HCT116 (cell line): ENCODE measurements around the gene APOBEC3F. TPM values are rescaled to one million over a fixed set of nuclear protein-coding genes. Genes with fewer than 3 reads are reported as not detected.
"Not testable (repeated sequence)": the region's sequence is repeated elsewhere in the genome, so short reads cannot be mapped to it uniquely, and the experiment has no call there.

Experiments used
- ATAC-seq: fragments of 200-7000 bp; cut with Tn5 transposase; 2 replicates; pipeline ENCODE4 v1.9.1; 2020; ENCODE audit warnings: mild to moderate bottlenecking, moderate library complexity
- BruUV-seq: library from RNA; stranded (reverse); fragments of 400-500 nt; replicated peaks from 2 replicates; lab custom pipeline; 2021; lab: Mats Ljungman, UMichigan
- CTCF ChIA-PET: fragments of 300-600 bp; sonication (Branson Sonifier 250); formaldehyde crosslinking; loops from one replicate; lab custom pipeline; 2021; ENCODE audit warnings: antibody characterized with exemption; lab: Charles Lee
- POLR2A ChIA-PET: fragments of 300-600, 350-600 bp; sonication (Branson Sonifier 250); formaldehyde crosslinking; loops from one replicate; lab custom pipeline; 2021; ENCODE audit warnings: antibody characterized with exemption; lab: Charles Lee
- RAD21 ChIA-PET, 2 experiments: fragments of 300-600 bp; sonication (Branson Sonifier 250); formaldehyde crosslinking; loops; one replicate each; lab custom pipeline; 2023; ENCODE audit warnings: low total read pairs in 2 of 2; ENCODE audit not compliant: uncharacterized antibody in 2 of 2, unreplicated experiment in 2 of 2, low non-redundant PET in 1 of 2; lab: Charles Lee
- DNase-seq: peaks from one replicate; pipeline ENCODE4 v3.0.0-alpha.2; 2010; ENCODE audit warnings: low read depth, low spot score
- H2AFZ ChIP-seq: fragments of 200-600 bp; shearing (Covaris generic), sonication (generic); 2 replicates; pipeline ENCODE4 v1.6.1; 2017; ENCODE audit warnings: low read depth, mixed run types, mixed read lengths, antibody characterized with exemption, low read length; ENCODE audit not compliant: poor library complexity, severe bottlenecking
- H3K27ac ChIP-seq: 2 replicates; pipeline ENCODE4 v1.5.1; 2012; ENCODE audit warnings: low read depth, low read length
- H3K27me3 ChIP-seq: fragments of 200-600 bp; sonication (generic); 2 replicates; pipeline ENCODE4 v1.6.1; 2016; ENCODE audit warnings: mixed run types, low read length, mixed read lengths; ENCODE audit not compliant: insufficient read depth
- H3K36me3 ChIP-seq, 2 experiments: fragments of 200-500 bp in 1 of 2; fragments of 200-600 bp in 1 of 2; sonication (Bioruptor generic) in 1 of 2; sonication (generic) in 1 of 2; 2 replicates each; pipeline versions ENCODE4 v1.5.1 to v1.6.1; 2014 to 2016; ENCODE audit warnings: low read length in 2 of 2, inconsistent platforms in 1 of 2, mixed read lengths in 1 of 2, mixed run types in 1 of 2; ENCODE audit not compliant: insufficient read depth in 2 of 2, control insufficient read depth in 1 of 2
- H3K4me1 ChIP-seq, 2 experiments: fragments of 200-600 bp in 1 of 2; sonication (generic) in 1 of 2; 2 replicates each; pipeline versions ENCODE4 v1.5.1 to v1.6.1; 2012 to 2017; ENCODE audit warnings: low read length in 2 of 2, inconsistent platforms in 1 of 2, mild to moderate bottlenecking in 1 of 2, mixed read lengths in 1 of 2, mixed run types in 1 of 2, moderate library complexity in 1 of 2; ENCODE audit not compliant: insufficient read depth in 2 of 2, control insufficient read depth in 1 of 2
- H3K4me2 ChIP-seq: fragments of 200-600 bp; sonication (generic); 2 replicates; pipeline ENCODE4 v1.6.1; 2017; ENCODE audit warnings: mixed run types, low read length, mixed read lengths
- H3K4me3 ChIP-seq, 2 experiments: fragments of 200-600 bp in 1 of 2; sonication (generic) in 1 of 2; replicated peaks in 1 of 2; 2 replicates each; pipeline ENCODE4 v1.5.1; 2011 to 2016; ENCODE audit warnings: low read length in 2 of 2, control low read depth in 1 of 2, low read depth in 1 of 2, mild to moderate bottlenecking in 1 of 2, mixed read lengths in 1 of 2, mixed run types in 1 of 2
- H3K79me2 ChIP-seq: fragments of 200-600 bp; sonication (generic); 2 replicates; pipeline ENCODE4 v1.6.1; 2017; ENCODE audit warnings: mild to moderate bottlenecking, mixed run types, low read length, moderate library complexity, mixed read lengths; ENCODE audit not compliant: insufficient read depth
- H3K9ac ChIP-seq: fragments of 200-600 bp; sonication (generic); 2 replicates; pipeline ENCODE4 v1.6.1; 2016; ENCODE audit warnings: low read length, mixed read lengths
- H3K9me2 ChIP-seq: fragments of 200-600 bp; sonication (generic), shearing (Covaris generic); 2 replicates; pipeline ENCODE4 v1.6.1; 2017; ENCODE audit warnings: mixed run types, mild to moderate bottlenecking, moderate library complexity; ENCODE audit not compliant: insufficient read depth
- H3K9me3 ChIP-seq, 2 experiments: fragments of 200-500 bp in 1 of 2; fragments of 200-600 bp in 1 of 2; sonication (Bioruptor generic) in 1 of 2; sonication (generic) in 1 of 2; 2 replicates each; pipeline ENCODE4 v1.6.1; 2014 to 2017; ENCODE audit warnings: low read length in 2 of 2, mixed read lengths in 2 of 2, inconsistent platforms in 1 of 2, low read depth in 1 of 2, mild to moderate bottlenecking in 1 of 2, mixed run types in 1 of 2, moderate library complexity in 1 of 2; ENCODE audit not compliant: control insufficient read depth in 1 of 2, insufficient read depth in 1 of 2
- H4K20me1 ChIP-seq: fragments of 200-600 bp; sonication (generic), shearing (Covaris generic); 2 replicates; pipeline ENCODE4 v1.6.1; 2017; ENCODE audit warnings: mixed run types, mild to moderate bottlenecking, moderate library complexity; ENCODE audit not compliant: insufficient read depth
- CBX3 ChIP-seq: IDR thresholded peaks from 2 replicates; pipeline ENCODE4 v1.6.1; 2012; ENCODE audit warnings: low read depth
- CEBPB ChIP-seq: IDR thresholded peaks from 2 replicates; pipeline ENCODE4 v1.6.1; 2012; ENCODE audit warnings: low read depth
- EZH2 ChIP-seq: fragments of 200-600 bp; sonication (generic); IDR thresholded peaks from 2 replicates; pipeline ENCODE4 v1.6.1; 2017; ENCODE audit warnings: antibody characterized with exemption, mixed run types
- POLR2A ChIP-seq: IDR thresholded peaks from 2 replicates; pipeline ENCODE4 v1.7.0; 2011; ENCODE audit warnings: borderline replicate concordance; ENCODE audit not compliant: insufficient read depth, insufficient read length; ENCODE audit errors: extremely low read depth
- POLR2AphosphoS5 ChIP-seq: IDR thresholded peaks from 2 replicates; pipeline ENCODE4 v1.6.1; 2011; ENCODE audit warnings: mild to moderate bottlenecking, low read depth, low read length, moderate library complexity
- RAD21 ChIP-seq: IDR thresholded peaks from 2 replicates; pipeline ENCODE4 v1.6.1; 2012; ENCODE audit warnings: low read depth, mild to moderate bottlenecking
- YY1 ChIP-seq: IDR thresholded peaks from 2 replicates; pipeline ENCODE4 v1.6.1; 2011; ENCODE audit warnings: low read length, low read depth, moderate library complexity, mild to moderate bottlenecking; ENCODE audit not compliant: insufficient replicate concordance; ENCODE audit errors: extremely low read depth
- ZFX ChIP-seq: fragments of 450-650 bp; IDR thresholded peaks from 2 replicates; pipeline ENCODE4 v1.6.1; 2017
- intact Hi-C: fragments of 100-400 bp; cut with micrococcal nuclease; formaldehyde crosslinking; loops from 2 replicates; pipeline ENCODE4 v1.10.0; 2022
- total RNA-seq: library from RNA; stranded (reverse); gene quantifications from one replicate; pipeline ENCODE4 v1.2.1, GENCODE V29; 2021; ENCODE audit not compliant: unreplicated experiment
- TF ChIP-seq, protein P1 (sequence below), 3 experiments: fragments of 200-600 bp in 1 of 3; sonication (generic) in 1 of 3; IDR thresholded peaks in 2 of 3; conservative IDR thresholded peaks in 1 of 3; 2 replicates each; pipeline ENCODE4 v1.5.1; 2012 to 2017; ENCODE audit warnings: low read depth in 2 of 3, low read length in 2 of 3, antibody characterized with exemption in 1 of 3, borderline replicate concordance in 1 of 3, control low read depth in 1 of 3, mild to moderate bottlenecking in 1 of 3, mixed read lengths in 1 of 3, mixed run types in 1 of 3, moderate library complexity in 1 of 3; ENCODE audit not compliant: insufficient read depth in 1 of 3

Gene APOBEC3F
- total RNA-seq, 1 experiment from 2014 or later: 11.1 TPM

DNA sequence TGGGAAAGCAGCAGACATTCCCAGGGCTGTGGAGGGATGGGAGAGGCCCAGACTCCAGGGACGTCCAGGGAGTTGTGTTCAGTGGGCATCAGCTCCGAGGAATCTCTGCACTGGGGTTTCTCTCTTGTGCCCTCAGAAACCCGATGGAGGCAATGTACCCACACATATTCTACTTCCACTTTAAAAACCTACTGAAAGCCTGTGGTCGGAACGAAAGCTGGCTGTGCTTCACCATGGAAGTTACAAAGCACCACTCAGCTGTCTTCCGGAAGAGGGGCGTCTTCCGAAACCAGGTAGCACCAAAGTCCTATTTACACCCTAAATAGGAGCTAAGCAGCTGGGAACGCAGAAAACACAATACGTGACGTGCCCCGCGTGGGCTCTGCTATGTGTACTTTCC is 11.4 kb upstream of the APOBEC3F start:
- no TSS peak for BruUV-seq
- no peaks in the 10 kb centered on the region for H4K20me1 ChIP-seq
- POLR2A ChIA-PET: no interaction called here
- H3K9ac ChIP-seq: no peak overlapping the region
- TF ChIP-seq CBX3 (no peak), ZFX (no peak), EZH2 (no peak), POLR2AphosphoS5 (no peak), CEBPB (no peak), POLR2A (no peak), YY1 (no peak)
- TF ChIP-seq, protein P1, sequence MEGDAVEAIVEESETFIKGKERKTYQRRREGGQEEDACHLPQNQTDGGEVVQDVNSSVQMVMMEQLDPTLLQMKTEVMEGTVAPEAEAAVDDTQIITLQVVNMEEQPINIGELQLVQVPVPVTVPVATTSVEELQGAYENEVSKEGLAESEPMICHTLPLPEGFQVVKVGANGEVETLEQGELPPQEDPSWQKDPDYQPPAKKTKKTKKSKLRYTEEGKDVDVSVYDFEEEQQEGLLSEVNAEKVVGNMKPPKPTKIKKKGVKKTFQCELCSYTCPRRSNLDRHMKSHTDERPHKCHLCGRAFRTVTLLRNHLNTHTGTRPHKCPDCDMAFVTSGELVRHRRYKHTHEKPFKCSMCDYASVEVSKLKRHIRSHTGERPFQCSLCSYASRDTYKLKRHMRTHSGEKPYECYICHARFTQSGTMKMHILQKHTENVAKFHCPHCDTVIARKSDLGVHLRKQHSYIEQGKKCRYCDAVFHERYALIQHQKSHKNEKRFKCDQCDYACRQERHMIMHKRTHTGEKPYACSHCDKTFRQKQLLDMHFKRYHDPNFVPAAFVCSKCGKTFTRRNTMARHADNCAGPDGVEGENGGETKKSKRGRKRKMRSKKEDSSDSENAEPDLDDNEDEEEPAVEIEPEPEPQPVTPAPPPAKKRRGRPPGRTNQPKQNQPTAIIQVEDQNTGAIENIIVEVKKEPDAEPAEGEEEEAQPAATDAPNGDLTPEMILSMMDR (IDR thresholded peaks at IDR 0.05 in 2 of 3, conservative IDR thresholded peaks at IDR 0.05 in 1 of 3; ENCODE audit: borderline replicate concordance in 1 of 3, insufficient read depth in 1 of 3, low read depth in 2 of 3, low read length in 2 of 3): no peak
- TF ChIP-seq, all 23 proteins: peak for 0
- no peak overlapping the region for H3K27ac ChIP-seq
- no peaks in the 10 kb centered on the region for H3K27me3 ChIP-seq
- no peak overlapping the region for H2AFZ ChIP-seq
- RAD21 ChIA-PET: interaction anchor here in 1 of 2 experiments (0.6 kb wide), 1 partner anchor 23 kb away, joined by 3 read pairs; no protein-coding TSS in a partner anchor
- H3K9me2 ChIP-seq: no peaks in the 10 kb centered on the region
- no peaks in the 10 kb centered on the region for H3K9me3 ChIP-seq
- no peaks in the 10 kb centered on the region for H3K36me3 ChIP-seq
- no peak for ATAC-seq
- CTCF ChIA-PET: no interaction called here
- no peaks in the 10 kb centered on the region for H3K79me2 ChIP-seq
- no peak overlapping the region for H3K4me2 ChIP-seq
- H3K4me3 ChIP-seq: no peak overlapping the region
- H3K4me1 ChIP-seq: no peaks in the 10 kb centered on the region
- intact Hi-C loops: no loop called here
- DNase-seq: no peak

DNA sequence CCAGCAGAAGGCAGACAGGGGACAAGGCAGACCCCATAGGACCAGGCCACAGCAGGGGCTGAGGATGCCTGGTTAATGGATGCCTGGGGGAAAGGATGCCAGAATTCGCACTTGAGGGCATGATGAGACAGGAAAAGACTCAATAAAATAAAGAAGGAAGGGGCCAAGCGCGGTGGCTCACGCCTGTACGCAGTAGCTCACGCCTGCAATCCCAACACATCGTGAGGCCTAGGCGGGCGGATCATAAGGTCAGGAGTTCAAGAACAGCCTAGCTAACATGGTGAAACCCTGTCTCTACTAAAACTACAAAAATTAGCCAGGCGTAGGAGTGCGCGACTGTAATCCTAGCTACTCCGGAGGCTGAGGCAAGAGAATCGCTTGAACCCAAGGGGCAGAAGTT is 10.0 kb upstream of the APOBEC3F start:
- POLR2A ChIA-PET: no interaction called here
- H3K9ac ChIP-seq: no peak overlapping the region
- ATAC-seq (no peak), DNase-seq (no peak)
- BruUV-seq: no TSS peak
- TF ChIP-seq RAD21 (no peak), YY1 (no peak)
- H3K4me1 ChIP-seq: no peaks in the 10 kb centered on the region
- RAD21 ChIA-PET: no interaction called here
- H3K27ac ChIP-seq: no peak overlapping the region
- H3K9me3 ChIP-seq: no peaks in the 10 kb centered on the region
- H4K20me1 ChIP-seq: no peaks in the 10 kb centered on the region
- H3K9me2 ChIP-seq: no peaks in the 10 kb centered on the region
- no peaks in the 10 kb centered on the region for H3K36me3 ChIP-seq
- no peaks in the 10 kb centered on the region for H3K27me3 ChIP-seq
- intact Hi-C loops: no loop called here
- no peak overlapping the region for H3K4me3 ChIP-seq
- CTCF ChIA-PET: no interaction called here
- H3K79me2 ChIP-seq: no peaks in the 10 kb centered on the region
- no peak overlapping the region for H3K4me2 ChIP-seq
- no peak overlapping the region for H2AFZ ChIP-seq

DNA sequence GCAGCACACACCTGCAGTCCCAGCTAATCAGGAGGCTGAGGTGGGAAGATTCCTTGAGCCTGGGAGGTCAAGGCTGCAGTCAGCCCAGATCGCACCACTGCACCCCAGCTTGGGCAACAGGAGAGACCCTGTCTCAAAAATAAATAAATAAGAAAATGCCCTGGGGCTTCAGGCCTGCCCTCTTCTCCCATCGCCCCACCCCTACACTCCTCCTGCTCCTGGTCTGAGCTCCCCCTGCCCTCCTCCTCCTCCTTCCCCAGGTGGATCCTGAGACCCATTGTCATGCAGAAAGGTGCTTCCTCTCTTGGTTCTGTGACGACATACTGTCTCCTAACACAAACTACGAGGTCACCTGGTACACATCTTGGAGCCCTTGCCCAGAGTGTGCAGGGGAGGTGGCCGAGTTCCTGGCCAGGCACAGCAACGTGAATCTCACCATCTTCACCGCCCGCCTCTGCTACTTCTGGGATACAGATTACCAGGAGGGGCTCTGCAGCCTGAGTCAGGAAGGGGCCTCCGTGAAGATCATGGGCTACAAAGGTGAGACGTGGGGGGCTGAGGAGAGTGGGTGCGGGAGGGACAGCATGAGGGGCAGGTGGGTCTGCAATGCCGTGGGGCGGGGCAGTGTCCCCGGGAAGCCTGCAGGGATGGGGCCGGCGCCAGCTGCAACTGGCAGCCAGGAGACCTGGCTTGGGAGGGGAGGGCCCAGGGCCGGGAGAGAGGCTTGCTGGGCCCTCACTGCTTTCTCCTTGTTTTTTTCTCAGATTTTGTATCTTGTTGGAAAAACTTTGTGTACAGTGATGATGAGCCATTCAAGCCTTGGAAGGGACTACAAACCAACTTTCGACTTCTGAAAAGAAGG is 9.0 kb upstream of the APOBEC3F start:
- H3K9me3 ChIP-seq, H3K27me3 ChIP-seq, H3K36me3 ChIP-seq, ATAC-seq, DNase-seq, H4K20me1 ChIP-seq, RAD21 ChIA-PET, H3K4me2 ChIP-seq, H3K9ac ChIP-seq, BruUV-seq, H2AFZ ChIP-seq, CTCF ChIA-PET, H3K4me1 ChIP-seq, POLR2A ChIA-PET, H3K9me2 ChIP-seq, H3K27ac ChIP-seq, intact Hi-C loops, H3K79me2 ChIP-seq, H3K4me3 ChIP-seq: not testable (repeated sequence)
